Stimulated activated CD8-positive, alpha-beta memory T cell treated with anti-CD3 and anti-CD28 coated beads, Interleukin-7, amount 100 ng/mL, for 1 hour (primary cell): ENCODE data around the gene PBX1.

Experiments
- DNase-seq, 2 donors: peaks; one replicate each; pipeline ENCODE4 v3.0.0-alpha.2; 2020; ENCODE audit warnings: low read depth in 2 of 2

The PBX1 gene

DNA sequence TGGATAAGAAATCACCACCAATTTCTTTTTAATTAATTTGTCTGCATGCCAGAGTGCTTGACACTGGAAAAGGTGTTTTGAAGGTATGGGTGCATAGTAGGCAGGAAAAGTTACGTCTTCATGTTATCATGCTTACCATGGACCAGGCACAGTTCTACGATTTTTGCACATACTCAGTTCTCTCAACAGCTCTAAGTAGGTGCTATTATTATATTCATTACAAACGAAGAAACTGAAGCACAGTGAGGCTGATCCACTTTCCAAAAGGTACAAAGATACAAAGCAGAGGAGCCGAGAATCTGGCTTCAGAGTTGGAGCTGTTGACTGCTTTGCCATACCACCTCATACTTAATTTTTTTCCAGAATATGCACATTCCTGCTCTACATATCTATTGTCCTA lies 306.4 kb downstream of the PBX1 start:
- DNase-seq, result no peak

DNA sequence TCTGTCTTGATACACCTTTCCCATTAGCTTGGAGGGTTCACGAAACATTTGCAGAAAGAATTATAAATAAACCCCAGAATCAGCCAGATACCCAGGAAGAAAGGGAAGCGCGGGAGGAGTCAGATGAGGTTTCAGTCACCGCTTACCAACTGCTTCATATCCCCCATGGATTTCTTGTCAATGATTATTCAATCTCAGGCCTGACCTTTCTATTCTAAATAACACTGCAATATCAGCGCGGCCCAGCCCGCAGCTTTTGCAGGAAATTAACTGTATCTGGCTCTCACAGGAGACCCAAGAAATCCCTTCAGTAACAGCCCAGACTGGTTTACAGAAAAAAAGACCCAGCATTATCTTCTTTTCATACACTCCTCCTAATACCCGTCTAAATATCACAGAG lies 308.6 kb downstream of the PBX1 start:
- no peak for DNase-seq

GRCh38 chr1:164868990-164869389 lies 310.0 kb downstream of the PBX1 start:
- DNase-seq, result no peak

DNA sequence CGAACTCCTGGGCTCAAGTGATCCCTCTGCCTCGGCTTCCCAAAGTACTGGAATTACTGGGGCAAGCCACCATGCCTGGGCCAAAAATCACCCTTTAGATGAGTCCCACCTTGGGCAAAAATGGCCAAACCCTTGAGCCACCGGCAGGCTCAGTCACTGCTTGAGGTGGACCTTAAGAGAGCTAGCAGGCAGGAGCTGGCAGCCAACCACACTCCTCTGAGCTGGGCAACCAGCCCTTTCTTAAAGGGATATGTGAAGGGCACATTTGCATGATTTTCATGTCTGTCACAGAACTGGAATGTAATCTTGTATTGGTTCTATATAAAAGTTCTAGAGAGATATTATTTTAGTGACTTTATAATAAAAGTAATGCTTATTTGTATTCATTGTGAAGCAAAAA lies 316.5 kb downstream of the PBX1 start:
- no peak for DNase-seq

DNA sequence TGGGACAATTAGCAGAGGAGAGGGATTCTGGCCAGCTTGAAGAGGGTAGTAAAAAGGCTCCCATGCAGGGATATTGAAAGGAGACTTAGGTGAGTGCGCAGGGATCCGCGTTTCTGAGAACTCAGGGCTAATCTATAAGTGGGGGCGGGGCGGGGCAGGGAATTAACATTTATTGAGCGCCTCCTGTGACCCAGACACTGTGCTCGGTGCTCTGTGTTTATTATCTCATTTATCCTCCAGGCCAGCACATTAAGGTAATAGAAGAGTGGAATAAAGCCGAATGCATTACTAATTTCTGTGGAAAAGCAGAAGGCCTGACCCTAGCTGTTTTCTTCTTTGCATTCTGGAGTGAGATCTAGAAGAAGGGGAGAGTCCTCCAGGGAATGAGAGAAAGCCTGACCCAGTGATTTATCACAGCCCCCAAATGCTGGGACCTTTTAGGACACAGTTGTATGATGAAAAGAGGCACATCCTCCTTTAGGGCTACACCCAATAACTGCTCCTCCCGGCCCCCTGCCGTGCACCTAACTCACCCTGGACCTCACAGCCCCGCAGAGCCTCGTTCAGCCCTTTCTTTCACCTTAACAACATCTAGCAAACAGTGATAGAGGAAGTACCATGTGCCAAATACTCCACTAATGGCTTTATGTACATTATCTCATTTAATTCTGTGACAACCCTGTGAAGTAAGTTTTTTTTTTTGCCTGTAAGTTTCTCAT lies 317.6 kb downstream of the PBX1 start:
- no peak for DNase-seq

GRCh38 chr1:164880199-164880598 lies 321.2 kb downstream of the PBX1 start:
- no peak for DNase-seq

DNA sequence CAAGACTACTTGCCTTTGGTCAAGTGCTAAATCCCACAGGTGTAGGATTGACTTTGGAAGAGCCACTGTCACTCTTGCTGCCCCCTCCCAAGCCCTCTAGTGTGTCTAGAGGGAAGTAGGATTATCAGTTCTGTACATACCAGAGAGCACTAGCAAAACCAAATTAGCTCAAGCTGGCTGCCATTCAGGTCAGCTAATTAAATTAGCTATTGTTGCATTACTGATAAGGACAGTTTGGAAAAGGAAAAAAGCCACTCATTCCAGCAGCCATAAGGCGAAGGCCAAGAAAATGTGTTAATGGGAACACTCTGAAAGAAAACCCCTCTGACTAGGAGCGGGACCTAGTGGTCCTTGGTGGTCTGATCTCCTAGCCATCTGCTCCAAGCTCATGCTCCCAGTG lies 321.7 kb downstream of the PBX1 start:
- no peak for DNase-seq

GRCh38 chr1:164885311-164885710 lies 326.3 kb downstream of the PBX1 start:
- no peak for DNase-seq

- no peak for DNase-seq
Observed at GRCh38 chr1:164886101-164886500, 327.1 kb downstream of the PBX1 start.

DNA sequence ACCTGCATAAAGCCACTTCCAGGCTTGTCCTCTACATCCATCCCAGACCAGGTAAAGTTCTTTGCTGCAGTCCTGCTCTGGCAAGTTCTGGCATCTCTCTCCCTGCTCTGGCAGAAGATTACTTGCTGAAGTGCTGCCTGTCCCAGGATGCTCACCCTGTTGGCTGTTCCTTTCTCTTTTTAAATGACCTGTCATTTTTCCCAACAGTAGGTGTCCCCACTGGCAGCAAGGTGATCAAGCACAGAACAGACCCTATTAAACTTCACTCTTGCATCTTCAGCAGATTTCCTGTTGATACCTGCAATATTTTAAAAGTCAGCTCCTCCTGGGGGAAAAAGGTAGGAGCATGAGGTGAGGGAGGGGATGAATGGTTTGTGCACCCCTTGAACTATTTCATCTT lies 332.6 kb downstream of the PBX1 start:
- no peak for DNase-seq

- DNase-seq, result no peak
Observed at GRCh38 chr1:164895026-164895912, 336.3 kb downstream of the PBX1 start.

DNA sequence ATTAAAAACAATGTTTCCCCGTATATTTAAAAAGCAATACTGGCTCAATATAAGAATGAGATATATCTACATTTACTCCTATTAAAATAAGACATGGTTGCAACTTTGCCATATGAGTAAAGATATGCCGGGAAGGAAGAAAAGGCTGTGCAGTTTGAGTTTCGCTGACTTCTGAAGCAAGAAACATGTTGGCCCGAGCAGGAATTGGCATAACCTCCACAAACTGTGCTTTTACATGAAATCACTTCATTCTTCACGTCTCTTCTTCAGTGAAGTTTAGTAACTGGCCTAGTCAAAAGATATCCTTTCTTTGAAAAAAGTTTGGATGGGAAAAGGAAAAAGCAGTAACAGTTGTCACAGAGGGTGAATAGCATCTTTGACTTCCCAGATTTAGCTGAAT lies 342.0 kb downstream of the PBX1 start:
- DNase-seq, result no peak
